ENCODE measurements around the gene CYB561. TPM values are rescaled to one million over a fixed set of nuclear protein-coding genes. Genes with fewer than 3 reads are reported as not detected.

The CYB561 gene, protein sequence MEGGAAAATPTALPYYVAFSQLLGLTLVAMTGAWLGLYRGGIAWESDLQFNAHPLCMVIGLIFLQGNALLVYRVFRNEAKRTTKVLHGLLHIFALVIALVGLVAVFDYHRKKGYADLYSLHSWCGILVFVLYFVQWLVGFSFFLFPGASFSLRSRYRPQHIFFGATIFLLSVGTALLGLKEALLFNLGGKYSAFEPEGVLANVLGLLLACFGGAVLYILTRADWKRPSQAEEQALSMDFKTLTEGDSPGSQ
- total RNA-seq = 6.8 TPM
- long read RNA-seq, partial matches to known transcripts = 0 of 5 reads
- long read RNA-seq, other reads (novel, unspliced or antisense) = 0 of 5 reads

DNA sequence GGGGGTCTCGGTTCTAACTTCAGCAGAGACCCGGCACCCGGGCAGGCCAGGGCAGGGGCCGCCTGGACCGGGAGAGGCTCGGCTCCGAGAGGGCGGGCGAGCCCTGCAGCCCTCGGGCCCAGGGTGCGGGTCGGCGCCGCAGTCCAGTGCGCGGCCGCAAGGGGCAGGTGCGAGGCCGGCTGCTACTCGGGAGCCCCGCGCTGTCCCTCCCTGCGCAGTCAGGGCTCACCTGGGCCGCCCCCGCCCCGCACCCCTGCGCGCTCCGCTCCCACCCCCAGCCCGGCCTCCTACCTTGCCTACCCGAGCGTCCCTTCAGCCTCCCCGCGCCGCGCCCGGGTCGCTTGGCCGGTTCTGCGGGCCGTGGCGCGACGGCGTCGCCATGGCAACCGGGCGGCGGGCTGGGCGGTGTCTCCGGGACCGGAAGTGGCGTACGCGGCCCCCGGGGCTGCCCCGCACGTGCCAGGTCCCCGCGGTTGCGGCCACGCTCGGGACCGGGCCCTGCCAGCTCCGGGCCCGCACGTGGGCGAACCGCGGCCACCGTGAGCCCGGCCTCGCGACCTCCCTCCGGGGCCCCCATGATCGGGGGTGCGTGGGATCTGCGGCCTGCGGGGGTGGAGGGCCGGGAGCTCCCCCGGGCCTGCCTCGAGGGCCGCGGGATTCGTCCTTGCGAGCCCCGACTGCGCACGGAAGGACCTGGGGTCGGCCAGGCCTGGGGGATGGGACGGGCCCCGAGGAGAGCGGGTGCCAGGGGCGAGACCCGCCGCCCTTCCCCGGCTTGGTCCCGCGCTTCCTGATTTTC is at the start of gene CYB561:
Gene CYB561, minus strand, starts transcription at position 353 of the 799 bp plus-strand sequence. CDS start 8,759 bp downstream, outside the sequence.
- no peak for DNase-seq (ENCODE audit: low spot score)
- intact Hi-C loops (cut with DNase I) = no loop called here

DNA sequence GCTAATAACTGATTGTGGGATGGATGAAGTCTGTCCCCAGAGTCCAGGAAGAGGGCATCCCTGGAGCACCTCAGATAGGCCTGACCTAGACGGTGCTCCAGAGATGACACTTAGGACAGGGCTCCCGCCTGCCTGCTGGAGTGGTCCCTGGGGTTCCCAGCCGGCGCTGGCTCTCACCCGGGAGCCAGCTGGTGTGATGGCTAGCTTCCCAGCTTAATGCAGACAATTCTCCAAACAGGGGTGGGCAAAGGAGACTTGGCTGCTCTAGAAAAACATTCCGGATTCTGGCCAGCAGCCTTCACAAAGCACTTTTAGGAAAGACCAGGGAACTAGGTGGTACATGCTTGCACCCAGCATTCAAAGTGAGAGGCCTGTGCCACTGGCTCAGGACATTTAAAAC is 49.4 kb upstream of the CYB561 start:
- intact Hi-C loops (cut with DNase I) = no loop called here
- no peak for DNase-seq (ENCODE audit: low spot score)

DNA sequence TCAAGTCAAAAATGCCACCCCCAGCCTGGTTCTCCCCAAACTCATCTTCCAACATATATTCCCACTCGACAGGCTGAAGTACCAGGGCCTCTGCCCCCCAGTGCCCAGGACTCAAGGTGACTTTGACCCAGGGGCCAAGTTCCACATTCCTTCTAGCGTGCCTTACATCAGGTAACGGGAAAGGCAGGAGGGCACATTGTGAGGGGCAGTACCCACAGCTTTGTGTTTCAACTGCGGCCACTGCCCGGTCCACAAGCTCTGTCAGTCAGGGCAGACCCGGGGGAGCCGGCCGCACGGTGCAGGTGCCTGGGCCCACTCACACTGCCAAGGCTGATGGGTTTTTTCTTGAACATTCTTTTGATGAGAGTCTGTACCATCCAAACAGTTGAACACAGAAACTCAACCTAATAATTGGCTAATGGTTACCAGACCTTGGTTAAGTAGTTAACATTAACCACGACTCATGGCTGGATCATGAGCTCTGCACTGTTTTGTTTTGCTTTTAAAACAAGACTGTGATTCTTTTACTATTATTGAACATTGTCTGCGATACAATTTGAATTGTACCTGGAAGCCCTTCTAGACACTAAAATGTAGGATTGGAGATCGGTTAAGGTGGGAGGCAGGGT is 48.3 kb upstream of the CYB561 start:
- DNase-seq (ENCODE audit: low spot score) = no peak
- intact Hi-C loops (cut with DNase I) = no loop called here

DNA sequence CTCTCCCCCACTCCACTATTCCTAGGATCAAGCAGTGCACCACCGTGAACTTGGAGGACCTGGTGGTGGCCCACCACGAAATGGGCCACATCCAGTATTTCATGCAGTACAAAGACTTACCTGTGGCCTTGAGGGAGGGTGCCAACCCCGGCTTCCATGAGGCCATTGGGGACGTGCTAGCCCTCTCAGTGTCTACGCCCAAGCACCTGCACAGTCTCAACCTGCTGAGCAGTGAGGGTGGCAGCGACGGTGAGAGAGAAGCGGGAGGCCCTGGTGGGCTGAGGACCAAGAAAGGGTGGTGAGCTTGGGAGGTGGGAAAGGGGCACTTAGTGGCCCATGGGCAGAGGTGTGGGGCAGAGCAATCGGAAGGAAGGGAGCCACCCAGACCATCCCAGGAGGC is 47.3 kb upstream of the CYB561 start:
- no peak for DNase-seq (ENCODE audit: low spot score)
- intact Hi-C loops (cut with DNase I) = no loop called here

DNA sequence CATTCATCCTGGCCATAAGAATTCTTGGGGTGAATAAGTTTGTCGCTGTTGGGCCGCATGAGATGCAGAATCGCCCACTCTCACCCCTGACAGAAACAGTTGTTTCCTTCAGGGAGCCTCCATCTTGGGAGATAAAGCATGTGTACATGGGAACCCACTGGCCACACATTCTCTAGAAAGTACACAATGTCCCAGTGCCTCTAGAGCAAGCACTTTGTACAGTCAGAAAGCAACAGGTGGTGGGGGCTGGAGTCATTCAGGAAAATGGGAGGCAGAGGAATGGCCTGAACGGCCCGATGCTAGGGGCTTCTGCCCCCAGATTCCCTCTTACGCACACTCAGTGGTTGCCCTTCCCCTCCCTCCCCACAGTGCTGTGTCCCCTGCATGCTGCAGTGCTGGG is 46.8 kb upstream of the CYB561 start:
- no peak for DNase-seq (ENCODE audit: low spot score)
- intact Hi-C loops (cut with DNase I) = no loop called here

DNA sequence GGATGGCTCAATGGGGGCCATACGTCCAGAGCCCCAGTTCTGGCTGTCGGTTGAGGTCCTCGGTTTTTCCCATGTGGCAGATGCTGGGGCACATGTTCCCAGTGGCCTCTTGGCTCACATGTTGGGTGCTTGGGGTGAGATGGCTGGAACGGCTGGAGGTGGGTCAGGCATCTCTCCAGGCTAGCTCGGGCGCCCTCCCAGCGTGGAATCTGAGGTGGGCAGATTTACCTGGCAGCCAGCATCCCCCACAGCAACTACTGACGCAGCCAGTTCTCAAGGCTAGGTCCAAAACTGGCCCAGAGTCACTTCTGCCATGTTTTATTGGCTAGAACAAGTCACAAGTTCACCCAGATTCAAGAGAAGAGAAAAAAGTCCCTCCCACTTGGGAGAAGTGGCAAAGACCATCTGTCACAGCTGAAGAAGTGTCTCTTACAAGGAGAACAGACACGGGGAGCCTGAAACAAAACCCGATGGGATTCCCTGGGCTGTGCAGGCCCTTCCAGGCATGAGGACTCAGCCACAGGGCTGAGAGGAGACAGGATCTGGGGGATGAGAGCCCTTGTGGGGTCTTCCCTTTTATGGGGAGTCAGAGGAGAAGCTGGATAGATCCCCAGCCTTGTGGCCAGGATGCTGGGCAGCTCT is 46.0 kb upstream of the CYB561 start:
- intact Hi-C loops (cut with DNase I) = no loop called here
- no peak for DNase-seq (ENCODE audit: low spot score)

DNA sequence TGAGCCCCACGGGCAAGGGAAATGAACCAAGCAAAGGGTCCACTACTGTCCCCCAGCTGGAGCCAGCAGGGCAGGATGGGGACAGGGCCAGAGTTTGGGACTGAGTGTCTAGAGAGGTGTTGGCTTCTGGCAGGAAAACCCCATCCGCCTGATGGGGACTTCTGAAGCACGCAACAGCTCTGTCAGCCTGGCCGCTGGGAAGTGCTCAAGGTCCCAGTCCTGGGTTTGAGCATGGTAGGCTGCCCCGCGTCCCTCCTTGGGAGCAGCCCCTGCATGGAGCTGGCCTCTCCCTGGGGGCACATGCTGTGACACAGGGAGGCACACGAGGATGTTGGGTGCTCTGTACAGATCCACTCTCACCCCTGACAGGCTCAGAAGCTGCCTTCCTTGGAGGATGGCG is 45.3 kb upstream of the CYB561 start:
- no peak for DNase-seq (ENCODE audit: low spot score)
- intact Hi-C loops (cut with DNase I) = no loop called here

DNA sequence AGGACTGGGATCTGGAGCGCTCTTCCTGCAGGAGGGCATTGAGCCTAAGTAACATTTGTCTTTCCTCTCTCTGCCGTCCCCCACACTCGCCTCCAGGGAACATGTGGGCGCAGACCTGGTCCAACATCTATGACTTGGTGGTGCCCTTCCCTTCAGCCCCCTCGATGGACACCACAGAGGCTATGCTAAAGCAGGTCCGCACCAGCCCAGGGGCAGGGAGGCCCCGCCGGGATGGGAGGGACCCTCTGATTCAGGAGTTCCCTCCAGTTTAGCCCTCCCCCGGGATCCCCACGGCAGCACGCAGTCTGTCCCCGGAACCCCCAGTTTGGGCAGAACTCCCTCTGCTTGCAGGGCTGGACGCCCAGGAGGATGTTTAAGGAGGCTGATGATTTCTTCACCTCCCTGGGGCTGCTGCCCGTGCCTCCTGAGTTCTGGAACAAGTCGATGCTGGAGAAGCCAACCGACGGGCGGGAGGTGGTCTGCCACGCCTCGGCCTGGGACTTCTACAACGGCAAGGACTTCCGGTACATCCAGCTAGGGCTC is 44.8 kb upstream of the CYB561 start:
- DNase-seq (ENCODE audit: low spot score) = no peak
- intact Hi-C loops (cut with DNase I) = no loop called here

DNA sequence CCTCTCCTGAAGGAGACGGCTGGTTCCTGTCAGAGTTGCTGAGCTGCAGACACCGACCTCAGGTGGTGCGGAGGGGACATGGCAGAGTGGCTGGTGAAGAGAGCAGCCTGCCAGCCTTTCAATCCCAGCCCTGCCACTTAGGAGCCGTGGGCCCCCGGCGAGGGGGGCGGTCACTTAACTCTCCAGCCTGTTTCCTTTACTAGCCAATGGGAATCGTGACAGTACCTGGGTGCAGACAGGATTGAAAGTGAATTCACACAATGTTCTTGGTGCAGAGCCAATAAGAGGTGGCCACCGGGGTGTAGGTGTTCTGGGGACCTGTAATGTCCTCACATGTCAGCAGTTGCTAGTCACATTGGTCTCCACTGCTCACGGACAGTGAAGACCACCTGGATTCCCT is 44.2 kb upstream of the CYB561 start:
- no peak for DNase-seq (ENCODE audit: low spot score)
- intact Hi-C loops (cut with DNase I) = no loop called here

DNA sequence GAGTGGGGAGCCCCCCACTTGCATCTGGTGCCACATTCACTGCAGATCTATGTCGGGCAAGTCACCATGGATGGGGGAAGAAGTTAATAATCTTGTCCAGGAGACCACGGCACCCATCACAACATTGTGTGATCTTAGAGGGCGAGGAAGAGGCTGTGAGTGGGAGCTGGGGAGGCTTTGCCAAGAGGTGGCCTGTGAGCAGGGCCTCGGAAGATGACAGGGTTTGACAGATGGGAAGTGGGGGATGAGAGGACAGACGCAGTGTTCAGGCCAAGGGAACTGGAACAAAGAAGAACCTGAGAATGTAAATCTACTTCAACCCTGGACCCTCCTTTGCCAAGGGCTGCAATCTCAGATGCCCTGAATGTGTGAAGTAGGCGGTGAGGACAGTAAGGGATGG is 43.2 kb upstream of the CYB561 start:
- no peak for DNase-seq (ENCODE audit: low spot score)
- intact Hi-C loops (cut with DNase I) = no loop called here

DNA sequence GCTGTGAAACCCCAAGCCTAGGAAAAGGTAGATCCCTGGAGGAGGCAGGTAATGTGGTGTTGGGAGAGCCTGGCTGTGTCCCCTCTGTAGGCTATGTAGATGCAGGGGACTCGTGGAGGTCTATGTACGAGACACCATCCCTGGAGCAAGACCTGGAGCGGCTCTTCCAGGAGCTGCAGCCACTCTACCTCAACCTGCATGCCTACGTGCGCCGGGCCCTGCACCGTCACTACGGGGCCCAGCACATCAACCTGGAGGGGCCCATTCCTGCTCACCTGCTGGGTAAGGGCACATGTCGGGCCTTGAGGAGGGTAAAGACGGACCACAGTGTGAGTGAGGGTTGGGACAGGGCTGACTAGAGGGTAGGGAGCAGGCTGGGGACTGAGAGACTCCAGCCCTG is 42.7 kb upstream of the CYB561 start:
- no peak for DNase-seq (ENCODE audit: low spot score)
- intact Hi-C loops (cut with DNase I) = no loop called here

DNA sequence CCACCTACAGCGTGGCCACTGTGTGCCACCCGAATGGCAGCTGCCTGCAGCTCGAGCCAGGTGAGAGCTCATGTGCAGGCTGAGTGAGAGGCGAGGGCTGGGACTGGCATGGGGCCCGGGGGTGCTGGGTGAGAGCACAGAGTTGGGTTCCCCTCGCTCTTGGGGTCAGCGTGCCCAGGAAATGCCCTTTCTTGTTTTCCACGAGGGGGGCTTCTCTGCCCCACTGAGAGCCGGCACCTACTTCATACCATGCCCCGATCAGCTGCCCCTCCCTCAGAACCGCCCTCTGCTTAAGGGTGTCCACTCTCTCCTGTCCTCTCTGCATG is 40.9 kb upstream of the CYB561 start:
- intact Hi-C loops (cut with DNase I) = no loop called here
- DNase-seq (ENCODE audit: low spot score) = no peak

DNA sequence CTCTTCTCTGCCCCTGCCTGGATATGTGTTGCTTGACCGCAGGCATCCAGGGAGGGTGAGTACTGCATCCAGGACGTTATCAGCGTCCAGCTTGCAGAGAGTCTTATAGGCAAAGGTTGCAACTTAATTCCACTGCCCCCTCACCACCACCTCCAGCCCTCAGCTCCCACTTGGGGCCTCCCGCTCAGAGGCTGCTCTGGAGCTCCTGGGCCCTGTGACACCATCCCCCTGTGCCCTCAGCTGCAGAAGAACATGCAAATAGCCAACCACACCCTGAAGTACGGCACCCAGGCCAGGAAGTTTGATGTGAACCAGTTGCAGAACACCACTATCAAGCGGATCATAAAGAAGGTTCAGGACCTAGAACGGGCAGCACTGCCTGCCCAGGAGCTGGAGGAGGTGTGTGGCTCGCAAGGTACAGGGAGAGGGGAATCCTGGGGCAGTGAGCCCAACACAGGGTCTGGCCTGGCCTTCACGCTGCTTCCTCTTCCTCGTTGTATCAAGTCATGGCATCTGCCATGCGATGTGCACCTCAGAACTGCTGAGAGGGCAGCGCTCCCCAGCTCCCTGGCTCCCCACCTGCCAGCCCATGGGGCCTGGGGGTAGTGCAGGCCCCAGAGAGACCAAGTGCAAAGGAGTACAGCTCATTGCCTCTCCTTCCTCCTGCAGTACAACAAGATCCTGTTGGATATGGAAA is 40.4 kb upstream of the CYB561 start:
- intact Hi-C loops (cut with DNase I) = no loop called here

DNA sequence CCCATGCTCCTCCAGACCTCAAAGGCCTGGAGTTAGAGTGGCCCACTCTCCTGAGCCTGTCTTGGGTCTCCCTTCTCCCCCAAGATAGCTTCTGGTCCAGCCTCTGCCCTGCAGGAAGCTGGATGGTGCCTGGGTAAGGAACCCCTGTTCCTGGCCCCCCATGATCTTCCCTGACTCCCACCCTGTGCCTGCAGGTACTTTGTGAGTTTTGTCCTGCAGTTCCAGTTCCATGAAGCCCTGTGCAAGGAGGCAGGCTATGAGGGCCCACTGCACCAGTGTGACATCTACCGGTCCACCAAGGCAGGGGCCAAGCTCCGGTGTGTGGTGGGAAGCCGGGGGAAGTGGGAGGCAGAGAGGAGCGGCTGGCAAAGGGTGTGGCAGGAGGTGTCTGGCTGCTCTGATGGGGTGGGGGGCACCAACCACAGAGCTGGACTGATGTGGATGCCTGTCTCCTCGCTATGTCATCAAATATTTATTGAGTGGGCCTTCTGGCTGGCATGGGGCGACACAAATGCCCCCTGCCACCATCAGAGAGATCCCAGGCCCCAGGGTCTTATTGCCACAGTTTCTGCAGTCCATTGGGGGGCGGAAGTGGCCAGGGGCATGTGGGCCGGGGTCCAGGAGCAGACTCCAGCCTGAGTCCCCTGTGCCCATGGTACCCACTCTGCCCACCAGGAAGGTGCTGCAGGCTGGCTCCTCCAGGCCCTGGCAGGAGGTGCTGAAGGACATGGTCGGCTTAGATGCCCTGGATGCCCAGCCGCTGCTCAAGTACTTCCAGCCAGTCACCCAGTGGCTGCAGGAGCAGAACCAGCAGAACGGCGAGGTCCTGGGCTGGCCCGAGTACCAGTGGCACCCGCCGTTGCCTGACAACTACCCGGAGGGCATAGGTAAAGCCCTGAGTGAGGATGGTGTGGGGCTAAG is 37.8 kb upstream of the CYB561 start:
- no peak for DNase-seq (ENCODE audit: low spot score)
- intact Hi-C loops (cut with DNase I) = no loop called here

More for the DNA sequence above, 40.4 kb upstream of the CYB561 start:
- DNase-seq (ENCODE audit: low spot score) = no peak

DNA sequence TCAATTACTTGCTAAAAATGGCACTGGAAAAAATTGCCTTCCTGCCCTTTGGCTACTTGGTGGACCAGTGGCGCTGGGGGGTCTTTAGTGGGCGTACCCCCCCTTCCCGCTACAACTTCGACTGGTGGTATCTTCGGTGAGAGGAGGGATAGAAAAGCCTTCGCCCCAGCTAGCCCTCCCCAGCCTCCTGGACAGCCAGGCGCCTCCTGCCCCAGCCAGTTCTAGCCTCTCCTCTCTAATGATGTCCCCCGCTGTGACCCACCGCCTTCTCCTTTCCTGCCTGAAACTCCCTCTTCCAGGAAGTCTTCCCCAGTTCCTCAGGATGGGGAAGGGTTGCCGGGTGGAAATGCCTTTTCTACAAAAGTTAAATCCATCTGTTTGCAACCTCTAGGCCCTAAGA is 36.9 kb upstream of the CYB561 start:
- intact Hi-C loops (cut with DNase I) = no loop called here
- no peak for DNase-seq (ENCODE audit: low spot score)

DNA sequence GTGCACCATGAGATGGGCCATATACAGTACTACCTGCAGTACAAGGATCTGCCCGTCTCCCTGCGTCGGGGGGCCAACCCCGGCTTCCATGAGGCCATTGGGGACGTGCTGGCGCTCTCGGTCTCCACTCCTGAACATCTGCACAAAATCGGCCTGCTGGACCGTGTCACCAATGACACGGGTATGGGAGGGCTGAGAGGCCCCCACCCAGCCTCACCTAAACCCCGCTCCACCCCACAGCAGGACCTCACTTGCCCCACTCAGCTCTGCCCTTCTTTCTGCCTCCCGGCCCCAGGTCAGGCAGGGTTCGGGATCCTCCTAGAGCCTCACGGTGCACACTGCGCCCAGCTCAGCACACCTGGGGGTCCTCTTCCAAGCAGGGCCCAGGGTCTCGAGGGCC is 36.4 kb upstream of the CYB561 start:
- intact Hi-C loops (cut with DNase I) = no loop called here
- DNase-seq (ENCODE audit: low spot score) = no peak

DNA sequence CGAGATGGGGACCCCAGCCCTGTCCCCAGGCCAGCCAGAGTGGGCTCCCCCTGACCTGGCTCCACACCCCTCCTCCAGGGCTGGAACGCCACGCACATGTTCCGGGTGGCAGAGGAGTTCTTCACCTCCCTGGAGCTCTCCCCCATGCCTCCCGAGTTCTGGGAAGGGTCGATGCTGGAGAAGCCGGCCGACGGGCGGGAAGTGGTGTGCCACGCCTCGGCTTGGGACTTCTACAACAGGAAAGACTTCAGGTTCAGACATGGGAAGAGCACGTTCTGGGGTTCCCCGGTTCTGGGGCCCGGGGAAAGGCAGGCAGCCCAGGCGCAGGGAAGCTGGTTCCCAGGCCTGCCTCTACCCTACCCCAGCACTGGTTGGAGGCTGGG is 35.4 kb upstream of the CYB561 start:
- intact Hi-C loops (cut with DNase I) = no loop called here
- DNase-seq (ENCODE audit: low spot score) = no peak

DNA sequence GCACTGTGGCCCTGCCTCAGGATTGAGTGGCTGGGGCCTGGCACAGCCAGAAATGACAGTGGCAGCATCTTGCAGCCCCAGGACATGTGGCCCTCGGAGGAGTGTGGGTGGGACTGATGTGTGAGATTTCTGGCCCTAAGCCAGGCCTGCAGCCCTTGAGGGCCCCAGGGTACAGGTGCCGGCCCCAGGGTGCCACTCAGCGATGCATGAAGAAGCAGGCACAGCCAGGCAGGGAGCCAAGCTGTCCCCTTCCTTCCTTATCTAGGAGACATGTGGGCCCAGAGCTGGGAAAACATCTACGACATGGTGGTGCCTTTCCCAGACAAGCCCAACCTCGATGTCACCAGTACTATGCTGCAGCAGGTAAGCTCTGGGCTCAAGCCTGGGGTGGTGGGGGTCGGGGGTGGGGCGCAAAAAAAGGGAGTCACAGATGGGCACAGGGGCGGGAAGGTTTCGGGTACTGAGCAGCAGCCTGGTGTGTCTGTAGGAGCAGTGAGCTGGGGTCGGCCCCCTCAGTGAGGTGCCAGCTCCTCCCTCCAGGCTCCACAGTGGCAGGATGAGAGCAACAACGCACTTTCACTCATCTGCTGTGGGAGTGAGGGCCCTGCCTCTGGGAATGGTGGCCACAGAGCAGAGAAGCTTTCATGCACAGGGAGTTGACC is 34.9 kb upstream of the CYB561 start:
- intact Hi-C loops (cut with DNase I) = no loop called here
- no peak for DNase-seq (ENCODE audit: low spot score)
